GM10248 (cell line): ENCODE measurements around the gene JMJD4.

Source experiments
- CTCF ChIA-PET: fragments of 300-600 bp; sonication (Branson Sonifier 250); formaldehyde crosslinking; extraction: SDS; loops from one replicate; lab custom pipeline; 2021; ENCODE audit warnings: antibody characterized with exemption; lab: Yijun Ruan, JAX
- POLR2A ChIA-PET: fragments of 350-650 bp; sonication (Branson Sonifier 250); formaldehyde crosslinking; extraction: SDS; loops from one replicate; lab custom pipeline; 2020; ENCODE audit warnings: antibody characterized with exemption; lab: Yijun Ruan, JAX
- DNase-seq: peaks from one replicate; pipeline ENCODE4 v3.0.0; 2012; ENCODE audit errors: extremely low spot score
- CTCF ChIP-seq: IDR thresholded peaks from 2 replicates; pipeline ENCODE4 v1.5.1; 2012; ENCODE audit warnings: mild to moderate bottlenecking, low read depth; ENCODE audit errors: extremely low read depth, missing control alignments, control extremely low read depth

JMJD4 gene

GRCh38 chr1:227778401-227778947 lies 43.4 kb upstream of the JMJD4 start:
- POLR2A ChIA-PET: no interaction called here
- no peak for TF ChIP-seq CTCF
- CTCF ChIA-PET: interaction anchor here (0.9 kb wide), 1 partner anchor 16 kb away, joined by 3 read pairs; no protein-coding TSS in a partner anchor
- no peak for DNase-seq

DNA sequence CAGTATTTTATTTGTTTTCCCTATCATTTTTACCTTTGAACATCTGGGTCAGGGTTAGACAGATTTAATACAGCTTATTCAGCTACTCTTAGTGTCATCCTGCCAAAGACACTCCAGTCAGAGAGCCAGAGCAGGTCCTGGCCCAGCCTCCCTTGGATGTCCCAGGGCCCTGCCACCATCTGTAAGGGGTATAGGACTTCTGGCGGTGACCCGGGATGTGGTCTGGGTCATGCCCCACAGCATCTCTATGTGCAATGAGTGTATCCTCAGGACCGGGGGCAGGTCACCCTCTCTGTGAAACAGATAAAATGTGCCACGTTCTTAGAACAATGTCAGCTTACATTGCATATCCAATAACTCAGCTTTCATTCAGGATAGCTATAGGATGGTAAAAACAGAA lies 42.5 kb upstream of the JMJD4 start:
- TF ChIP-seq CTCF: no peak
- ChIA-PET CTCF (interaction anchor here (0.9 kb wide), 1 partner anchor 16 kb away, joined by 3 read pairs; no protein-coding TSS in a partner anchor), POLR2A (no interaction called here)
- no peak for DNase-seq

DNA sequence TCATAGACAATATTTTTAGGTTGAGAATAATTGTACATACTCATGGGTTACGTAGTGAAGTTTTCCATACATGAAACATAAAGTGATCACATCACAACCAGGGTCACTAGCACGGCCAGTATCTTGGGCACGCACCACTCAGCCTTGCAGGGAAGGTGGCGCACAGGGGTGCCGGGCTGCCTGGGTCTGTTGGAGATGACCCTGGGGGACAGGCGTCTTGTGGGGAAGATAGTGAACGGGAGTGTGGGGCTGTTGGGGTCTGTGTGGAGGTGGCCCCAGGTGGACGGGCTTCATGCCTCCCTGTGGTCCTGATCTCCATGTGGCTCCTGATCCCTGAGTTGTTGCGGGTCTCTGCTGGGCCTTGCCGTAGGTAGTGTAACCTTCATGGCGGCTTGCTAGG lies 42.1 kb upstream of the JMJD4 start:
- POLR2A ChIA-PET: no interaction called here
- TF ChIP-seq CTCF: no peak
- no peak for DNase-seq
- CTCF ChIA-PET: interaction anchor here (4.8 kb wide), 1 partner anchor 15 kb away, joined by 27 read pairs; no protein-coding TSS in a partner anchor

- ChIA-PET CTCF (interaction anchor here (4.8 kb wide), 1 partner anchor 14 kb away, joined by 27 read pairs; no protein-coding TSS in a partner anchor), POLR2A (no interaction called here)
- DNase-seq: no peak
- TF ChIP-seq CTCF: no peak
Measured at GRCh38 chr1:227776331-227776771, 41.2 kb upstream of the JMJD4 start.

DNA sequence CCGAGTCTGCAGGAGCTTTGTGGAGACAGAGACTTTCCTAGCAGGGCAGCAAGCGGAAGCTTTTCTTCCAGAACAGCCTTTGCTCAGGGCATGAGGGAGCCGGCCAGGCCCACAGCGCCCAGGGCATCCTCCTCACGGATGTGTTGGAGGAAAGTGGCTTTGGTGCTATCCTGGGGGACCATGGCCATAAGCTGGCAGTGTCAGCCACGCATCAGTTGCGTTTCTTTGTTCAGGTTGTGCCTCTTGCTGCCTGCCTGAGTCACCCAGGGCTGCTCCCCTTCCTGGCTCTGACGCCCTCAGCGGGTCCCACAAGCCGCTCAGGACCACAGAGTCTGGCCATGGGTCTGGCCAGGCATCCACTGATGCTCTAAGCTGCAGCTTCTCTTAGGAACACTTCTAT lies 40.7 kb upstream of the JMJD4 start:
- TF ChIP-seq CTCF: no peak
- ChIA-PET POLR2A (interaction anchor here (0.9 kb wide), 1 partner anchor 11 kb away, joined by 4 read pairs; no protein-coding TSS in a partner anchor), CTCF (interaction anchor here (4.8 kb wide), 1 partner anchor 14 kb away, joined by 27 read pairs; no protein-coding TSS in a partner anchor)
- DNase-seq: no peak

- TF ChIP-seq CTCF: no peak
- POLR2A ChIA-PET: interaction anchor here (0.5 to 0.9 kb wide), 2 partner anchors 11 to 20 kb away, joined by 4 read pairs; no protein-coding TSS in a partner anchor
- CTCF ChIA-PET: interaction anchor here (1.1 to 4.8 kb wide), 2 partner anchors 13 to 28 kb away, joined by 3 to 27 read pairs; no protein-coding TSS in a partner anchor
- DNase-seq: no peak
Measured at GRCh38 chr1:227774821-227775661, 39.9 kb upstream of the JMJD4 start.
